ENCODE measurements around the gene YEATS2.

DNA sequence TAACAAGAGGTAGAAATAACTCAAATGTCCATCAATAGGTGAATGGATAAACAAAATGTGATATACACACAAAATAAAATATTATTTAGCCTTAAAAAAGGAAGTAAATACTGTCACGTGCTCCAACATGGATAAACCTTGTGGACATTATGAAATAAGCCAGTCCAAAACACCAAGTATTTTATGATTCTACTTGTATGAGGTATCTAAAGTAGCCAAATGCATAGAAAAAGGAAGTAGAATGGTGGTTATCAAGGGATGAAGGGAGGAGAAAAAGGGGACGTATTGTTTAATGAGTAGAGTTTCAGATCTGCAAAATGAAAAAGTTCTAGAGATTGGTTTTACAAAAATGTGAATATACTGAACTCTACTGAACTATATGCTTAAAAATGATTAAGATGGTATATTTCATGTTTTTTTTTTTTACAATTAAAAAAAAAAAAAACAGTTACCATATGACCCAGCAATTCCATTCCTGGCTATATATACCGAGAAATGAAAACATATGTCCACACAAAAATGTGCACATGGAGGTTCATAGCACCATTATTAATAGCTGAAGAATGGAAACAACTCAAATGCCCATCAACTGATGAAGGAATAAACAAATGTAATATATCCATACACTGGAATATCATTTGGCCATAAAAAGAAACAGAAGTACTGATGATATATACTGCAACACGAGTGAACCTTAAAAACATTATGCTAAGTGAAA lies 156.9 kb downstream of the YEATS2 start:
- no peak for TF ChIP-seq CTCF (IDR thresholded peaks at IDR 0.05)
- no peak for TF ChIP-seq POLR2AphosphoS5 (IDR thresholded peaks at IDR 0.05)
